ENCODE measurements around the gene NKAPL.

NKAPL gene

DNA sequence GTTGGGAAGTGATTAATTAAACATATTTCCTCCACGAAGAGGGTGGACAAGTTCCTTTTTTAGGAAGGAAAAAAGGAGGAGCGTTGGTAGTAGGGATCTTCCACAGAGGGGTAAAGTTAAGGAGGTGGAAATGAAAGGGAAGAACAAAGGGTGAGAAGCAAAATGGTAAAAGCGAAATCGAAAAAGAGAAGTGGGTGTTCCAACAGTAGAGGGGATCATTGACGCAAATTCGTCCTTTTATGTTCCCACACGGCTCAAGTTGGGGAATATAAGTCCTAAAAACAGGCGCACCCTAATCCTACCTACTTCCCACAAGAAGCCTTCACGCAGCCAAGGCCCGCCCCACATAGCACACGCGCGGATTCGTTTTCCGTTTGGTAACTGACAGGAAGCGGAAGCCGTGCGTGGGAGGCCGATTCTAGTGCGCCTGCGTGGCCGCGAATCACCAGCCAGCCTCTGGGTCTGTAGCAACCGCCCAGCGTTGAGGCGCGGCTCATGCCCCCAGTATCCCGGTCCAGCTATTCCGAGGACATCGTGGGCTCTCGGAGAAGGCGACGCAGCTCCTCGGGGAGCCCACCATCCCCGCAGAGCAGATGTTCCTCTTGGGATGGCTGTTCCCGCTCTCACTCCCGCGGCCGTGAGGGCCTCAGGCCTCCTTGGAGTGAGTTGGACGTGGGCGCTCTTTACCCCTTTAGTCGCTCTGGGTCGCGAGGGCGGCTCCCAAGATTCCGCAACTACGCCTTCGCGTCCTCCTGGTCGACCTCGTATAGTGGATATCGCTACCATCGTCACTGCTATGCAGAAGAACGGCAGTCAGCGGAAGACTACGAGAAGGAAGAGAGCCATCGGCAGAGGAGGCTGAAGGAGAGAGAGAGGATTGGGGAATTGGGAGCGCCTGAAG, at the start of gene NKAPL:
TSS of gene NKAPL (plus strand) at position 421 of the 901 bp plus-strand sequence. CDS start at position 496, 75 bp downstream.
- peak in 47 of 51 donors; percentile 9 to 72 (median 43) for DNase-seq

- no peak for DNase-seq
Measured at GRCh38 chr6:28209753-28210535, 49.2 kb upstream of the NKAPL start.

DNA sequence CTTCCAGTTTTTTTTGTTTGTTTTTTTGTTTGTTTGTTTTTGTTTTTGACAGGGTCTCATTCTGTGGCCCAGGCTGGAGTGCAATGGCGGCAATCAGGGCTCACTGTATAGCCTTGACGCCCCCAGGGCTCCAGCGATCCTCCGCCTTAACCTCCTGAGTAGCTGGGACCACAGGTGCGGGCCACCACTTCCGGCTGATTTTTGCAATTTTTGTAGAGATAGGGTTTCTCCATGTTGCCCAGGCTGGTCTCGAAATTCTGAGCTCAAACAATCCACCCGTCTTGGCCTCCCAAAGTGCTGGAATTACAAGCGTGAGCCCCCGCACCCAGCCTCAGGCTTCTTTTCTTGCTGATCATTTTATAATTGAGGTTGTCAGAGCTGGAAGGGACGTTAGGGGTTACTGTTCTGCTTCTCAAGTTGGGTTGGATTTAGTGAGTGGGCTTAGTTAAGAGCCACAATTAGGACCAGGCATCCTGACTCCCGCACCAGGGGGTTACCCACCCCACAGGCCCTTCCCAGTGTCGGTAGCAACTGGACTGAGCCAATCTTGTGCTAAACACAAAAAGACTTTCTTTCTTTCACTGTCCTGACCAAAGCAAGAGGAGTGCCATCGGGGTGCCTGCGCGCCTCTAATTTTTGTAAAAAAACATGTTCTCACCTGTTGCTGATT, 47.1 kb upstream of the NKAPL start:
- no peak for DNase-seq

DNA sequence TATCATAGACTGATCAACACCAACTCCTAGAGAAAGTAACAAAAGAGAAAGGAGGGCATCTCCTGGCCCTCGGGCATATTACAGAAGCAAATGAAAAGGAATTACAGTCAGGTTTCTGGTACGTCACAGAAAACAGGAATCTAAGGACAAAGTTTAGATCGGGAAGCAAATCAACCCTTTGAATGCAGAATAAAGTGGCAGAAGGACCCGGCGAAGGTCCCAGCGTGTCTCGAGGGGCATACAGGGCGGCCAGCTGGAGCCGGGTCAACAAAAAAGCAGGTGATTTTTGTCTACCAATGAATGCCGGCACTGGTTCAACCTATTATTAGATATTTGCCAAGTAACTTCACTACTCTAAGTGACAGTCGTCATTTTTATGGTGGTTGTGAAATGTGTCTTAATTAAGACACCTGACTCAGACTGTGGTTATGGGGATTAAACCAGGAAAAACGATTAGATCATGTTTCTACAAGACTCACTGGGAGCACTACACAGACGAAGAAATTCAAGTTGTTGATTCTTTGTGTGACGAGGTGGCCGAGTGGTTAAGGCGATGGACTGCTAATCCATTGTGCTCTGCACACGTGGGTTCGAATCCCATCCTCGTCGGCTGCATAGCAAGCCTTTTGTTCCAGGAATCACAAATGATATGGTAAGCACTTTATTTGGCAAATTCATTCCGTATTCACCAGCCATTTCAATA, 46.4 kb upstream of the NKAPL start:
- no peak for DNase-seq

- DNase-seq: no peak
Measured at GRCh38 chr6:28213213-28213523, 45.9 kb upstream of the NKAPL start.

DNA sequence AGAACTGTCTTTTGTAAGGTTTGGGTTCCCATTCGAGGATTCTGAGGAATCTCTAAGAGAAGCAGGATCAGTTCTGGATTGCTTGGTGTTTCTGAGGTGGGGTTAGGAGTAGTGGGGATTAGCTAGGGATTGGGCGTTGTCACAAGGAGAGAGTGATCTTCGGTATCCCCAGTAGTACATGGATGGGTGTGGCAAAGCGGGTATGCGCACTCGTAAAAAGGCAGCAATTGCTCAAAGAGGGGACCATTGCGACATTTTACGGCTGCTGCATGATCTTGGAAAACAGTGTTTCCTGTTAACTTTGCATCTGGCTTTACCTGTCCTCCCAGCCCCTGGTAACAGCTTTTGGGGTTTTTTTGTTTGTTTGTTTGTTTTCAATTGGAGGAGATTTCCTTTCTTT, 43.7 kb upstream of the NKAPL start:
- DNase-seq: no peak

DNA sequence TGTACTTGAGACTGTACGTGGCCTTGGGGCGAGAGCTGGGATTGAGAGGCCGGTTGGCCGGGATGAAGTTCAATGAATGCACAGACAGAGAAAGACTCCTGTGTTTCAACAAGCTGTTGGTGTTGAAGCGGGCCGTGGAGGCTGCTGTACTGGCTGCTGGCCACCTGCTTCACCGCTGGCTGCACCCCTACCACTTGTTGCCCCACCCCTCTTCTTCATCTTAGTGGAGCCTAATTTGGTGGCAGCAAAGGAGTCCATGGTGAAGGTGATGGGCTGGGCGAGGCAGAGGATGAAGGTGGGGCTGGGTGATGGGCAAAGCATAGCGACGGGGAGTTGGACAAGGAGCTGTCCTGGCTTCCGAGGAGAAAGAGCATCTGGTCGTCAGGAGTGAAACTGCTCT, 41.2 kb upstream of the NKAPL start:
- no peak for DNase-seq

DNA sequence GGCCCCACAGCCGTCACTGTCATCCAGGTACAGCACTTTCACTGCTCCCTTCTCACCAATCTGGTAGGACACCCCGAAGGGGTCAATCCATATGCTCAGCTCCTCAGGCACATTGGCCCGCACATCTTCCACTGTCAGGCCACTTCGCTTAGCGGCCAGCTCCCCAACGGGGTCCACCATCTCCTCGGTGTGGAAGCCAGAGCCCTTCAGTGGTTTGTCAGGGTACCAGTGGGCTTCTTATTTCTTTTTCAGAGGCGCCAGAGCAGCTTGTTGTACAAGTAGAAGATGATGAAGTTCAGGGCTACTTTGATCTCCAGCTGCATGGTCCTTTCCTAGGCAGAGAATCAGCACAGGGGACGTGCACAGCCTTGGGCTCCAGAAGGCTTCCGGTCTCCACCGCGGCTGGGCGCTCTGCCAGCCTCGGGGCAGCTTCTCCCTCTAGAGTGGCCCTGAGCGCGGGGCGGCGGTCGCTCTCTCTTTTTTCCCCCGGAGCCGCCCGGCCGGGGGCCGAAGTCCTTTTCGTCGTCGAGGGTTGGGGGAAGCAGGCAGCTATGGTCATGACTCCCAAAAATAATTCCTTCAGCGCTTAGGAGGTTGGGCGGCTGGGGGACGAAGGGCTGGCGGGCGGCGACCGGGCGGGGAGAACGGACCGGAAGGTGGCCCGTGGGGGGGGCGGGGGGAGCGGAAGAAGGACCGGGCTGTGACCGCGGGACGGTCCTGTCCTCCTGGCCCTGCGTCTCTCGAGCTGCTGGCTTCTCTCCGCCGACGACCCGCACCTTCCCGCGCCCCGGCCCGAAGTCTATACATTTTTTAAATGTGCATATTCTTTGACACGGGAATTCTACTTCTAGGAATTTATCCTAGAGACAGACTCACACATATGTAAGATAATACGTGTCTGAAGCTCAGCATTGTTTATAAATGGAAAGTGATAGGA, 40.5 kb upstream of the NKAPL start:
- peak in 47 of 51 donors; percentile 6 to 77 (median 42) for DNase-seq

GRCh38 chr6:28220257-28221133, 38.6 kb upstream of the NKAPL start:
- DNase-seq: no peak

GRCh38 chr6:28224131-28225055, 34.7 kb upstream of the NKAPL start:
- no peak for DNase-seq

- peak; percentile 11 to 85 (median 58) for DNase-seq
Measured at GRCh38 chr6:28225056-28225834, 33.9 kb upstream of the NKAPL start, which contains the start of gene ZSCAN9. TSS of gene ZSCAN9 (plus strand) at chr6:28225275. CDS start at chr6:28227085, 1,810 bp downstream.

DNA sequence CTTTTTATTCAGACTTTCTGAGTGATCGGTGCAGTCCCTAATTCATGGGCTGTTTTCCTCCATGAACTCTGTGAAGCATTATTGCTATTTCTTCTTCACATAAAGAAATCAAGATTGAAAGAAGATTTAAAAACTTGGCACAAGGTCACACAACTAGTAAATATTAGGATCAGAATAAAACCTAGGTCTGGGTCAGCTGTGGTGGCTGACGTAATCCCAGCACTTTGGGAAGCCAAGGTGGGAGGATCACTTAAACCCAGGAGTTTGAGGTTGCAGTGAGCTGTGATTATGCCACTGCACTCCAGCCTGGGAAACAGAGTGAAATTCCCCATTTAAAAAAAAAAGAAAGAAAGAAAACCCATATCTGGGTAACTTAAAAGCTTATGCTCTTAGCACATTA, 32.6 kb upstream of the NKAPL start:
- no peak for DNase-seq

- no peak for DNase-seq
Measured at GRCh38 chr6:28232785-28233184, 26.3 kb upstream of the NKAPL start.

DNA sequence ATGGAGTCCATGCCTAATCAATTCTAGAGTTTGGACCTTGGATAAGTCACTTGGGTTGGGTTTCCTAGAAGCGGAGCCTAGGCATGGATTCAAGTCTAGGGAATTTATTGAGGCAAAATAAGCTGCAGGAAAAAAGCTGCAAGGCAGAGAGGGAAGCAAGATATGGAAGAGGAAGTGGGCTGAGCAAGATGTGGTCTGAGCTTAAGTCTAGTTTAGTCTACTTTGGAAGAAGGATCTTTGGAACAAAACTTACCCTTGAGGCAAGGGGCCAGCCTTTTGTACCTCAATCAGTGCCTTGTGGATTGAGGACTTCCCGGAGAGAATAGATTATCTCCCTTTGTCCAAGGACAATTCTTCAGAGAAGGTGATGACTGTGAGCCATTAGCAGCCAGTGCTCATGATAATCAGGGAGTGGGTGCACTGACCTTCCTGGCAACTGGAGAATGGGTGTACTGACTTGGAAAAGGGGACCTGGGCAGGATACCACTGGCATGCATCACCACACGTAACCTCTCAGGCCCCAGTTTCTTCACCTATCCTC, 23.1 kb upstream of the NKAPL start:
- DNase-seq: no peak

DNA sequence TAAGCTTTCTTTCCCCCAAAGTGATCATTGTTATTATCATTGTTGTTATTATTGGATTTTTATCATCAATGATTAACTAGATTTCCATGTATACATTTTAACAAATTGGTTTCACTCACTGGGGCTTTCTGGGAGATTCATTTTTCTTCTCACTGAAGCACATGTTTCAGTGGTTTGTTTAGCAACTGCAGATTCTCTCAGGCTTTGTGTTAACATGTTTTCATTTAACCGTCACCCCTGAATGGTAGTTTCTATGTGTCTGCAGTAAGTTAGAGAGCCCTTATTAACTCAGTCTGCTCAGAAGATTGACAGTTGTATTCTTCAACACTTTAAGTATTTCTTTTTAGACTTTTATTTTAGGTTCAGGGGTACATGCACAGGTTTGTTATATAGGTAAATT, 19.5 kb upstream of the NKAPL start:
- DNase-seq: no peak

DNA sequence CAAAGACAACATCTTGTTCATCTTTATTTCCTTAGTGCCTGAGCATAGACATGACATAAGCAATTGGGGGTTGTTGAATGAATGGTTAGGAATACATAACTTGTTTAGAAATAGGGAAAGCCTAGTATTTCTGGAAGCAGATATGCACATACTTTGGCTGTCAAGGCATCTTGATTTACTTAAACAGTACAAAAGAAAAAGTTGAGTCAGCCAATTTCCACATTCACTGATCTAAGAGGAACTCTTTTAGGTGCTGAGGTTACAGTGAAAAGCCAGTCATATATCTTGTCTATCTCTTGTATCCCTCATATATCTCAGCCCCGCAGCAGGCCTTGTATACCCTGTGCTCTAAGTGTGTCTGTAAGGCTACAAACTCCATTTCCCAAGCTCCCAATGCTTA, 18.6 kb upstream of the NKAPL start:
- no peak for DNase-seq

GRCh38 chr6:28243946-28244345, 15.2 kb upstream of the NKAPL start:
- no peak for DNase-seq

Measured in hypothalamus (tissue), 51 donors.